ENCODE measurements around the gene HES6.

Gene HES6

DNA sequence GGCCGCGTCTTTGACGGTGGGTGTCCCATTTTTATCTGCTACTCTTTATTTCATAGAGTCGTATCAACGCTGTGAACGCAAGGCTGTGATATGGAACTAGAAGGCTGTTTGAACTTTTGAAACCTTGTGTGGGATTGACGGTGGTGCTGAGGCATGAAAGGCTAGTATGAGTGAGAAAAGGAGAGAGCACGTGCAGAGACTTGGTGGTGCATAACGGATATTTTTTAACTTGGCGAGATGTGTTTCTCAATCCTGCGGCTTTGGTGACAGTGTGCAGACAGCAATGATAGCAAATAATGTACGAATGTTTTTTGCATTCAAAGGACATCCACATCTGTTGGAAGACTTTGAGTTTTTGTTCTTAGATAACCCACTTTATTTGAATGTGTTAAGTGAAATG lies 6.2 kb downstream of the HES6 start:
- DNase-seq (ENCODE audit: low read depth), result no peak

DNA sequence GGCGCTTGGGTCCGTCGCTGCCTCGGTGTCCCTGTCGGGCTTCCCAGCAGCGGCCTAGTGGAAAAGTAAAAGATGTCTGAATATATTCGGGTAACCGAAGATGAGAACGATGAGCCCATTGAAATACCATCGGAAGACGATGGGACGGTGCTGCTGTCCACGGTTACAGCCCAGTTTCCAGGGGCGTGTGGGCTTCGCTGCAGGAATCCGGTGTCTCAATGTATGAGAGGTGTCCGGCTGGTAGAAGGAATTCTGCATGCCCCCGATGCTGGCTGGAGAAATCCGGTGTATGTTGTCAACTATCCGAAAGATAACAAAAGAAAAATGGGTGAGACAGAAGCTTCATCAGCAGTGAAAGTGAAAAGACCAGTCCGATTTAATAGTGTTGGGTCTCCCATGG lies 8.0 kb downstream of the HES6 start:
- no peak for DNase-seq (ENCODE audit: low read depth)

DNA sequence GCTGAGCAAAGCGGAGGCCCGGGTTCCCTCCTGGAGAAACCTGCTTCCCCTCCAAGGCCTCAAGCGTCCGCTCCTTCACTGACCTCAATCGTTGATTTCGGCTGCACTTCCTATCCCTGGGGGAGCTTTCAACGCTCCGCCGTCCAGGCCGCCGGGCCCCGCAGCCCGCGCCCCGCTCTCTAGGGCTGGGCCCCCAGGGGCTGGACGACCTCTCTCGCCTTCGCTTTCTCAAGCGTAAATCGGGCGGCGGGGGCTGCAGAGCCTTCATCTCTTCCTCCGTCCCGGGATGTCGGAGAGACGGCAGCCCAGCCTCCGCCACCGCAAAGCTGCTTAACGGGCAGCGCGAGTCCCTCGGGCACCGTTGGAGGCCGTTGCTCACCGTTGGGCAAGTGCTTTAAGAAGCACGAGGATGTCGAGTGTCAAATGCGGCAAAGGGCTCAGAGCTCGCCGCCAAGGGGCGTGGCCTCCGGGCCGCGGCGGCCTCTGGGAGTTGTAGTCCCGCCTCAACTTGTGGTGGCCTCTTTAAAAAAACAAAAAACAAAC lies 8.5 kb downstream of the HES6 start:
- DNase-seq (ENCODE audit: low read depth), result peak; percentile 69

DNA sequence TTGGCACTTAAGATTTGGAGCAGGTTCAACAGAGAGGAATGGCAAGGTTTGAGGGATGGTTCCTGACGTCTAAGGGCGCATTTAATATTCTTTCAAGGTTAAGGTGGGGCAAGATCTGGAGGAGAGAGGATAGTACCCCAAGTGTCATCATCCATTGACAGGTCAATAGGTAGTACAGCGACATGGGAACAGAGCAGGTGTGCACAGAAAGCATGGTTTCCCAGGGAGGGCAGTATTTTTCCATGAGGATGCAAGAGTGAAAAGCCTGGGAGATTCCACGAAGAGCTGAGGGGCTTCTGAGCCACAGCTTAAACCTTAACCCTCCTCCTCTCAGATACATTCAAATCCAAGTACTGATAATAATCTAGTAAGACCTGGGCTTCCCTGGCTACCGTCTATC lies 9.1 kb downstream of the HES6 start:
- no peak for DNase-seq (ENCODE audit: low read depth)

DNA sequence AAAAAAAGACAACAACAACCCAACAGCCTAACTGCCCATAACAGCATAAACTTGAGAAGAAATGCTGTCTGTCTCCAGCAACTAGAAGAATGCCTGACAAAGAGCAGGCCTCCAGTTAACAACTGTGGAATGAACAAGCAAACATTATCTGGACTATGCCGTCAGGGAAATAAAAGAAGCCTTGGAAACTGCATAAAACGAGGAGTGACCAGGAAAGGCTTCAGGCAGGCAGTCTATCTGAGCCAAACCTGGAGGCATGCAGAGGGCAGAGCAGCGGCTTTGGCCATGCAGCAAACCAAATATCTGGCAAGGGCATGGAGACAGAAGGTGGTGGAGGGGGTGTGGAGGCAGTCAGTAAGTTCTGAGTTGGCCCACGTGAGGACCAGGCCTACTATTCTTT lies 11.1 kb downstream of the HES6 start:
- no peak for DNase-seq (ENCODE audit: low read depth)

DNA sequence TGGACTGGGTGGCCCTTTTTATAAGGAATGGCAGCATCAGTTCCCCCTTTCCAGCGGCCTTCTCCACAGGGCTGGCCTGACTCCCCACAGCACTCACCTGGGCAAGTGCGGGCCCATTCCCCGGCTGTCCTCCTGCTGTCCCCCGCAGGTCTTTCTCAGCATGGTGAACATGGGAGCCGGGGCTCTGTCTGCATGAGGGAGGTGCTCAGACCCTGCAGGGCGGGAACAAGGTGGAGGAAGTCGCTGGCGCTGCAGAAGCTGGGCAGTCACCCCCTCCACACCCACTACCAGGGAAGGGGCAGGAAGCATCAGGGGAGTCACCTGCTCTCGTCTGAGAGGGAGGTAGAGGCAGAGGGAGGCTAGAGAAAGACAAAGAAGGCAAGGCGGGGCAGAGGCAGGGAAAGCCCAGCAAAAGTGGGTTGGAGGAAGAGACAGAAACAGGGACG lies 12.2 kb downstream of the HES6 start:
- no peak for DNase-seq (ENCODE audit: low read depth)

DNA sequence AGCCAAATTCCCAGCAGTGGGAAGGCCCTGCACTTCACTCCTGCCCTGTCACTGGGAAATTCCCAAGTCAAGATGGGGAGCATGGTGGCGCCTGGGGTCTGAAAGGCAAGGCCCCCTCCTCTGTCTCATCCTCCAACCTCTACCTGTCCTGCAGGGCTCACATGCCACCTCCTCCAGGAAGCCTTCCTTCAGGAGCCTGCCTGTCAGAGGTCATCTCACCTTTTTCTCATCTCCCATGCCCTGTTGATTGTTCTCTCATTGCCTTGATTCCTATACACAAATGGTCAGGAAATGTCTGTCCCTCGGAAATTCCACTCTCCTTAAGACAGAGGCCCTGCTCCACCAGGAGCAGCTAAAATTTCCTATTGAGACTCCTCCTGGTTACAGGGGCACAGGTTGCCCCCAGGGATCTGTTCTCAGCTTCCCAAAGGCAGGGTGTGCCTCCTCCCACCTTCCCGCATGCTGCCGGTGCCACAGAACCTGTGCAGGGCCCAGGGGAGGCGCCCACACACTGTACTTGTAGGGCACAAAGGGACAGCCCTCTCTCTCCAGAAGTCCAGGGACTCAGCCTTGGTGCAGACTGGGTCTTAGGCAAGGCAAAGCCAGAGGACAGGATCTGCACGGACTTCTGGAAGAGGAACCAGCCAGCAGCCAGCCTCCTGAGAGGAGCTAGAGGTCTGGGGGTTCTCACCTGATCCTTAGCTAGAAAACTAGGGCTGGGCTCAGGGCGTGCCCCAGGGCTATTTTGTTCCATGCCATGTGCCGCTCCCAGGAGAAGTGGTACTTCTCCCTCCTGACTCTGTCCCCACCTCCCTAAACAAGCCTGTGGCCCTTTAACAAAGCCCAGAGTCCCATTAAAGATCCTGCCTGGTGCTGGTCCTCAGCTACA lies 12.9 kb downstream of the HES6 start:
- no peak for DNase-seq (ENCODE audit: low read depth)

DNA sequence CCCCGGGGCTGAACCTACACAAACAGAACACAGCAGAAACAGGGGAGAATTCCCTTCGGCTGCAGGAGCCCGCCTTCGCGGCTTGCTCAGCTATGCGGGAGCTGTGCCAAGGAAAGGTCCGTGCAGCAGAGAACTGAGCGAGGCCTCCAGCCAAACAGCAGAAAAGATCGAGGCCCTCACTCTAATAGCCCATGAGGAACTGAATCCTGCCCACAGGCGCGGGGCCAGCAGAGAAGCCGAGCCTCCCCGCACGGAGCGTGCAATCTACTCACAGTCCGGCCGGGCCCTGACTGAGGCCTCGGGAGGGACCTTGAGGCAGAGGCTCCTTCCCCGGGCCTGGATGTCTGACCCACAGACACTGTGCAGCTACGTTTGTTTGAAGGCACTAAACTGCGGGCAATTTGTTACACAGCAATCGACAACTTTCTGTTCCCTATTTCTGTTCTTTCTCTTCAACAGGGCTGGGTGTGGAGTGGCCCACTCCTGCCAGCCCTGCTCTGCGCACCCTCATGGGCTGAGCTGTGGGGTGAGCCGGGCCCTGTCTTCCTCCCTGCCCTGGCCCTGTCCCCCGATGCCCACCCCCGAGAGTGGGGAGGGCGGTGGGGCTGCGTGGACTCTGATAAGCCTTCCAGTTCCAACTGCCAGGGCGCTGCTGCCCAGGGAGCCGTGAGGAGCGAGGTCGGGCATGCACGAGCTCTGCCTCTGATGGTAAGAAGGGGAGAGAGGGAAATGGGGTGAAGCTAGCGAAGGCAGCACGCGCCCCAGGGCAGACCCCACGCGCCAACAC lies 13.7 kb downstream of the HES6 start:
- no peak for DNase-seq (ENCODE audit: low read depth)

DNA sequence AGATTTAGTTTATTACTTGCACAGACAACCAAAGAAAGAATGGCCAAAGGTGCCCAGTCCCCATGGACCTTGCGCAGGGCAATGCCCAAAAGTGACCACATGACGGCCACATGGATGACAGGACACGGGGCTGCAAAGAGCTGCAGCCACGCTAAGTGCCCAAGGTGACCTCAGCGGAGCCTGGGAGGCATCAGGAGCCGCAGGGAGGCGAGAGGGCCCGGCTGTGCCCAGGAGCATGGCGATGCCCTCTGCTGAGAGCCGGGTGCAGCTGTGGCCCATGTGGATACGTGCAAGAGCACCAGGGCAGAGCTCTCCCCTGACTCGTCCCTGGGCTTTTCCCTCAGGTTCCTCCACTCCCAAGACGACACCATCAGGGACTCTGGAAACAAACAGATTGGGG lies 14.7 kb downstream of the HES6 start:
- DNase-seq (ENCODE audit: low read depth), result no peak

DNA sequence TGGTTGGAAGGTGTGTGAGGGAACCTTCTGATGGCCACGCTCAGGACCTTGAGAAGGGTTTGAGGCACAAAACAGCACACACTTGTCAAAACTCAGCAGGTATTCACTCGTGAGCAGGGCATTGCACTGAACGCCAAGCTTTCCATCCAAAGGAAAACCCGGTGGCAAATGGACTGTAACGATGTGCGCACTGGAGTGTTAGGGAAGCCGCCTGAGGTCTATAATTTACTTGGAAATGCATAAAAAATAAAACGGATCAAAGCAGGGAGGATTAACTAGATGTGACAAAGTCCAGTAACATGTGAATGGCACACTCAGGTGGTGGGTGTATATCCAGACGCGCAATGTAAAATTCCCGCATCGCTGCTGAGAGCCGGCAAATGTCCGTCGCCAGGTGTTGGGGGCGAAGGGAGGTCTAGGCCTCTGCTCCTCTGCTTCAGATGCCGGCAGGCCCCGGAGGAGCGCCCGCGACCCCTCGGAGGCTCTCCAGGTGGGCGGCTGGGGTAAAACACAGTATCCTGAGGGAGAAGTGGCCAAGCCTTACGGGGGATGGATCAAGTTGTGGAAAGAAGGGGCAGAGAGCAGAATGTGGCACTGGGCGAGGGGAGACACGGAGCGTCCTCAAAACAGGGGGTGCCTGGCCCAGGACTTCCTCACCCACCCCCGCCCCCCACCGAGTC lies 15.3 kb downstream of the HES6 start:
- no peak for DNase-seq (ENCODE audit: low read depth)

DNA sequence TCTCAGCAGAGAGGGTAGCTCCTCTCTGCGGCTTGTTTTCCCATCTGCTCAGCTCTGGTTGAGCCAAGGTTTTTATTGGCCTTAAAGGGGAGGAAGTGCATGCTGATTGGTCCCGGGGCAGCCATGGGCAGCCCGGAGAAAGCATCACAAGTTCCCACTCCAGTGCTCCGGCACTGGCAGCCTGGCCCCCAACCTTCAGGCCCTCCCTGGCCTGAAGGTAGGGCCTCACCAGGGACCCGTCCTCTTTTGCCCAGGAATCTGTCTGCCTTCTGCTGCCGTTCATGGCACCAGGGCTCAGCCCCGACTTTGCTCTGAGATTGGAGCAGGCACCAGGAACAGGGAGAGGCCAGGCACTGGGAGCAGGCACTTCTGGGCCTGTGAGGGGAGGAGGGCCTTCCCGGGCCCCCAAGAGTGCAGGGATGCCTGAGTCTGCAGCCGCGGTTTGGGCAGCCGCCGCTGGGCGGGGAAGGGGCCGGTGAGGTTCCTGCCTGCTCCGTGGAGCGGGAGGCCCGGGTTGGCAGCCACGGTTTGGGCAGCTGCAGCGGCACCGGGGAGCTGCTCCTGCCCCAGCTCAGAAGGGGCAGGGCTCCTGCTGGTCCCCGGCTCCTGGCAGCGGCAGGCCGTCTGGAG lies 18.8 kb downstream of the HES6 start:
- no peak for DNase-seq (ENCODE audit: low read depth)

DNA sequence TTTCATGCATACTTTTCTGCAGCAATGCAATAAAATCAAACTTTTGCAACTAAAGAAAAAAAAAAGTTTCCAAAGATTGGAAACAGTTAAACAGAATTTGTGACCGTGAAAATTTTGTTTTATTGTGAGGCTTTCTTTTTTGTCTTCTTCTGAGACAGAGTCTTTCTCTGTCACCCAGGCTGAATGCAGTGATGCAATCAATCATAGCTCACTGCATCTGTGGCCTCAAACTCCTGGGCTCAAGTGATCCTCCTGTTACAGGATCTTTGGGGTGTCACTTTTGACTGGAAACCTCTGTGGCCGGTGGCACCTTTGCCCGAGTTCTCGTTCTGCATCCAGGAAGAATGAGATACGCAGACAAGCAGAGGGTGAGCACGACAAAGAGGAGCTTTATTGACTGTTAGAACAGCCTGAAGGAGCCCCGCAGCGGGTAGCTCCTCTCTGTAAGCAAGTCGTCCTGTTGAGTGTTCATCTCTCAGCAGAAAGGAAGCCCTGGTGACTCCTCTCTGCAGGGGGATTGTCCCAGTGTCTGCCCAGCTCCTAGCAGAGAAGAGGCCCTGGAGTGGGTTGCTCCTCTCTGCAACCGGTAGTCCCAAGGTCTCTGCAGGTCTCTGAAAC lies 19.5 kb downstream of the HES6 start:
- DNase-seq (ENCODE audit: low read depth), result no peak

DNA sequence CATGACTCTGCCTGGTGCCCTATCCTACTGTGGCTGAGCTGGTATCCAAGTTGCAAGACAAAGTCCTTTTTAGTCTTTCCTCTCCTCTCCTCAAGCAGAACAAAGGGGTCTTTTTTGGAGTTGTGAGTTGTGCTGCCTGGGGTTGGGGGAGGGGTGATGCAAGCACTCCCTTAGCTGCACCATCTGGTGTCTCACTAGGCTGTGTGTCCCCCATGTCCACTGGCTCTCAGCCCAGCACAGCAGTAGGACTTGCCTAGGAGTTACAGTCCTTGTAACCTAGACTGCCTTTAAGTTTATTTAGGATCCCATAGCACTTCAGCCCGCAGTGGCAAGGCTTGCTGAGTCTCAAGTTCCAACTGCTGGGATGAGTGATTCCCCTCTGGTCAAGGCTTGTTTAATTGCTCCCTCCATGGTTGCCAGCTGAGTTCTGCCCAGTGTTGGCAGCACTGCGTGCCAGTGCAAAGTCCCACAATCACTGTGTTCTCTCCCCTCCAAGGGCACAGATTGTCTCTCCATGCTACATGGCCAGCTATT lies 23.1 kb downstream of the HES6 start:
- no peak for DNase-seq (ENCODE audit: low read depth)

DNA sequence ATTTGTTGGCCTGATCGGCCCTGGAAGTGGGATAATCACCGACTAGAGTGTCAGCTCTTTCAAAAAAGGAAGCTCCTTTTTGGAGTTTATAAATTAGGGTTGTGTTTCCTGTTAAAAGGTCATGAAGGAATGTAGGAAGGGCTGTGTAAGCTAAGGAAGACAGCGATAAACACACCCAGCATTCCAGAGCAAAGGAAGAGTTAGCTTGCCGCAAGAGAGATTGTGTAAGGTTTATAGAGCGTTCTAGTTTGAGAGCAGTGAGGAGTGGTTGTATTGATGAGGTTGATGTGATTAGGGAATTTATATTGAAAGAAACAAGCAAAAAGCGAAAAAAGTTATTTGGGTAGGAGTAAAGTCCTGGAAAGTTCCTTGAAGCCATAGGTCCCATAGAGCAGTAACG lies 32.8 kb downstream of the HES6 start:
- no peak for DNase-seq (ENCODE audit: low read depth)

DNA sequence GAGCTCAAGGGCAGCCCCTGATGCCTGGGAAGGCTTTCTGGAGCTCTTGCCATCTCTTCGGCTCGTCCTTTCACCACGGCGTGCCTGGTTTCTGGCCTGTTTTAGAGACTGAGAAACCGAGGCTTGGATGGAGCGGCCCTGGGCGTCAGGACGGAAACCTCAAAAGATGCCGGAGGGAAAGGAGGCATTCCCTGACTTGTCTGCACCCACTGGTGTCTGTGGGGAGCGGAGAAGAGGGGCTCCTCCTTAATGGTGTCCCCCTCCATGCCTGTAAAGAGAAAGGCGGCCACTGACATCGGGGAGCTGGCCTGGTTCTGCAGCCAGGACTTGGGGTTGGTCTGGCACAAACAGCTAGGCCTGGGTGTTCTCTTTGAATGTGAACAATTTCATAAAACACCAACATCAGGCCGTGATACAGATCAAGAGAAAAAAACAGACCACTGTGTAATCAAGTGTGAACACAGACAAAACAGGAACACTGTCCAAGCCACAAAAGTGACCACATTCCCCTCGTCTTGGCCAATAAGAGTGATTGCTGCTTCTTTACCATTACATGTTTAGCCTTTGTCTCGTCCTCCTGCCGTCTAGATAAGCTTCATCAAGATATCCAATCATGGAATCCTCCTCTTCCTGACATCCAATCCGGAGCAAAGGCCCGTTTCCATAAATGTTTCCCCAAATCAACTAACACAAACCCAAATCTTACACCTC lies 35.7 kb downstream of the HES6 start:
- DNase-seq (ENCODE audit: low read depth), result no peak

DNA sequence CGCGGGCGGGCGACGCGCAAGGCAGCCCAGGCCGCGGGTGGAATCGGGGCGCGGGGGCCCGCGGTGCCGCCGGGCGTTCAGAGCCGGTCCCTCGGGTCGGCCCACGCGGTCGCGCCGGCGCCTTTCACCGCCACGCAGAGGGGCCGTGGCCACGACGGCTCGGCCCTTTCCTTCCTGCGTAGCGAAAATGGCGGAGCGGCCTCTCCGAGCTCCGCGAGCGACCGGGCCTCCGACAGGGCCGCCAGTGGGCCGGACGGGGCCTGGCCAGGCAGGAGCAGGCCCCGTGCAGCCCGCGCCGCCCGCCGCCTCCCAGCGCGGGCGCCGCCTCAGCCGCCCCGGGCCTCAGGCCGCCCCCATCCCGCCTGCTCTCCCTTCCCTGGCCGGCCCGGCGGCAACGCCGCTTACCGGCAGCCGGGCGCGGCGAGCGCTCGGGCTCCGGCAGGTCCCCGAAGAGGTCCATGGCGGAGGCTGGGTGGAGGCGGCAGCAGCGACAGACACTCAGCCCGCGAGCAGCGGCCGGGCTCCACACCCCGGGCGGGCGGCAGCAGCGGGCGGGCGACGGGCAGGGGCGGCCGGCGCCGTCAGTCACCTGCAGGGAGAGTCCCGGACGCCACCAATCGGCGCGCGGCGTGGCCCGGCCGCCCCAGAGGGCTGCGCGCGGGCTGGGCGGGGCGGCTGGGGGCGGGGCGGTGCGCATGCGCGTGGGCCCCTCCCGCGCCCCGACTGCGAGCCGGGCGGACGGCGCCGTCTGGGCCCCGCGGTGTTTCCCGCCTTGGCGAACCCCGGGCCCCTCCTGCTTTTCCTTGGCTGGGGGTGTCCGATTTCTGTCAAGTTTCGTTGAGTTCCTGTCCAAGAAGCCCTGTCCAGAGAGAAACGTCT lies 36.5 kb downstream of the HES6 start, which contains the start of gene ILKAP:
ILKAP (minus strand) TSS at position 602 of the 879 bp plus-strand sequence; CDS start at position 460, 142 bp downstream.
- DNase-seq (ENCODE audit: low read depth), result peak; percentile 86

DNA sequence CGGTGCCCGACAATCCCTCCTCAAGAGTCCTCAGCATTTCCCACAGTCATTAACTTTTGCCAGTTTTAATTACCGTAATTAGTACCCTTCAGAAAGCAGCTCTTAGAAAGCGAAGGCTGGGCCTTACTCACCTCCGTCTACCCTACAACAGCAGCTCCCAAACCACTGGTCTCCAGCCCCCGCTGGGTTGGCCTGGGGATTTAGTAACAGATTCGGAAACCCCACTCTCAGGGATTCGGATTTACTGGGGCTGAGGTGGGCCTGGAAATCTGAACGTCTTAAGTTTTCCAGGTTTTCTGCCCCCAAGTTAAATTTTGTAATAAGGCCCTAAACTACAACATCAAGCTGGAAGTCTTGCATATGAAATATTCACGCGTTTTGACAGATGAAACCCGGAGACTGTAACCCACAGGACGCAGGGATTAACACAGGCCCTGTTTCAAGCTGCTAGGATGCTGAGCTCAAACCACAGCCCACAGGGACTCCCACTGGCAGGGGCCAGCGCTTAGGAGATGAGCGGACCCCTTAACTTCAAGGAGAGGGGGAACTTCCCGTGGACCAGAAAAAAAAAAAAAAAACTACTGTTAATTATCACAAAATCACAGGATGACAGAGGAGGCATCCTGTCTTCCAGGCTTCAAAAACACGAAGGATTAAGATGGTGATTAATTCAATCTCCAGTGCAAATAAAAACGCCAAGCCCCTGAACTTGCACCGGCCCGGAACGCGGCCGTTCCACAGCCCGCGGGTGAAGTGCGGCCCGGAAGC lies 37.3 kb downstream of the HES6 start:
- no peak for DNase-seq (ENCODE audit: low read depth)

DNA sequence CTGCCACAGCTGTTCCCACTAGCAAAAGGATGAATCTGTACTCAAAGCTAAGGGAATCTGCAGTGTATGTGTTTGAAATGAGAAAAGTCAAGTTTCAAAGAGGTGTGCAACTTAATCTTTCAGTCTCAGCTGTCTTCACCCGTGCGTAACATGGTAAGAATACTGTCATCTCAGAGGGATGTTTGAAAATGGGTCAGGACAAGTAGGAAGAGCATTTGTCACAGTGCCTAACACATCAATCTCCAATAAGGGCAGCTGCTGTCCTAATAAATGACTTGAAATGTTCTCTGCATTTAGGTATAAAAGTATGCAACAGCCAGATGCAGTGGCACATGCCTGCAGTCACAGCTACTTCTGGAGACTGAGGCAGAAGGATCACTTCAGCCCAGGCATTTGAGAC lies 49.4 kb downstream of the HES6 start:
- DNase-seq (ENCODE audit: low read depth), result no peak

All from T follicular helper cell (primary cell).